ENCODE measurements around the gene SUGCT.

SUGCT gene

DNA sequence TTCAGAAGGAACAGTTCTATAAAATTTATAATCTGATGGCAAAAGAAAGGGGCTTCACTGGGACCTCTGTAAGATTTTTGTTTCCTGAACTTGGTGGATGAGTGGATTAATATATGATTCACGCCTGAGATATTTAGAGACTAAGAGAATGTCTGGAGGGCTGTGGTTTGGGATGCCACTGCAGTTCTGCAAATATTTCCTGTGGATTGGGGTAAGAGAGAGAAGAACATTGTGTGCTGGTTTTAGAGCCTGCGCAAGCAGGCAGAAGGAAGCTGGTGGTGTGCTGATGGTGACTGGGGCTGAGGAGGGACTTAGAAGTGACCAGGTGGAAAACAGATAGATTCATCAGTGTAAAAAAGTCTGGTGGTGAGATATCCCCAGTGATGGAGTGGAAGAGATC, 87.0 kb downstream of the SUGCT start:
- Histone ChIP-seq H3K9me3 (ENCODE audit: severe bottlenecking) (no peaks in the 10 kb centered on the region), H3K27ac (no peak overlapping the region), H3K36me3 (no peaks in the 10 kb centered on the region), H3K27me3 (ENCODE audit: insufficient read depth, low read depth, severe bottlenecking) (no peaks in the 10 kb centered on the region), H3K4me3 (ENCODE audit: low read depth, low read length) (no peak overlapping the region)
- no peak for TF ChIP-seq CTCF (IDR thresholded peaks at IDR 0.05; ENCODE audit: low read depth, low read length)
- DNase-seq, result no peak

DNA sequence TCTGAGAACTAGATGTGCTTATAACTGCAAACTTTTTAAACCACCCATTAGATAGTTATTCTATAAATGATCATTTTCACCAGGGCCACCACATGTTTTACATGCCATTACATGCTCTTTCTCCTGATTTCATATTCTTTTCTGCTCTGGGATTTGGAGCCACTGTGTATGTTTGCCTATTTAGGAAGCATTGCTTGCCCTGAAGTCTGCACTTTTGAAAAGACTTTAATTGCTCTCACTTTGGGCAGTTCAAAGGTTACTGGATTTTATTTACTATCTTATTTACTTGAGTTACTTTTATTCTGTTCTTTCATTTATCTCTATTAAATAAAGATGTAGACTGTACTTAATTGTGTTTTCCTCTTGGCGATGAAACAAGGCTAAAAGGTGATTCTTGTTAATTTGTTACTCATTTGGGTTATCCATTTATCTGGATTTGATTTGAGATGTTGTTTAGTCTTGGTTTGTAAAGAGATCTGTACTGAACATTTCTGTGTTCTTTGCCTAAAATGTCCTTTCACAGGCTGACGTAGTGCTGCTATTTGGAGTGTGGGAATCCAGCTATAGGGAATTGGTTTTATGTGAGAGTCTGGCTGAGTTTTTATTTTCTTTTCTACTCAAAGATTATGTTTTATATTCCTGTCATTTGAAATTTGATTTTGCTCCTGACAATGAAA, 88.8 kb downstream of the SUGCT start:
- Histone ChIP-seq H3K27ac (no peak overlapping the region), H3K9me3 (ENCODE audit: severe bottlenecking) (no peaks in the 10 kb centered on the region), H3K4me3 (ENCODE audit: low read depth, low read length) (no peak overlapping the region), H3K27me3 (ENCODE audit: insufficient read depth, low read depth, severe bottlenecking) (no peaks in the 10 kb centered on the region), H3K36me3 (no peaks in the 10 kb centered on the region)
- no peak for DNase-seq
- TF ChIP-seq CTCF (IDR thresholded peaks at IDR 0.05; ENCODE audit: low read depth, low read length), result no peak

GRCh38 chr7:40230101-40230500, 95.3 kb downstream of the SUGCT start:
- Histone ChIP-seq H3K4me3 (ENCODE audit: low read depth, low read length) (no peak overlapping the region), H3K27ac (no peak overlapping the region), H3K9me3 (ENCODE audit: severe bottlenecking) (no peaks in the 10 kb centered on the region), H3K36me3 (no peaks in the 10 kb centered on the region), H3K27me3 (ENCODE audit: insufficient read depth, low read depth, severe bottlenecking) (no peaks in the 10 kb centered on the region)
- no peak for TF ChIP-seq CTCF (IDR thresholded peaks at IDR 0.05; ENCODE audit: low read depth, low read length)
- no peak for DNase-seq

GRCh38 chr7:40231796-40232195, 97.0 kb downstream of the SUGCT start:
- H3K36me3 ChIP-seq, result no peaks in the 10 kb centered on the region
- no peaks in the 10 kb centered on the region for H3K27me3 ChIP-seq (ENCODE audit: insufficient read depth, low read depth, severe bottlenecking)
- no peak for TF ChIP-seq CTCF (IDR thresholded peaks at IDR 0.05; ENCODE audit: low read depth, low read length)
- no peak overlapping the region for H3K27ac ChIP-seq
- H3K9me3 ChIP-seq (ENCODE audit: severe bottlenecking), result no peaks in the 10 kb centered on the region
- H3K4me3 ChIP-seq (ENCODE audit: low read depth, low read length), result no peak overlapping the region
- DNase-seq, result peak; percentile 58

DNA sequence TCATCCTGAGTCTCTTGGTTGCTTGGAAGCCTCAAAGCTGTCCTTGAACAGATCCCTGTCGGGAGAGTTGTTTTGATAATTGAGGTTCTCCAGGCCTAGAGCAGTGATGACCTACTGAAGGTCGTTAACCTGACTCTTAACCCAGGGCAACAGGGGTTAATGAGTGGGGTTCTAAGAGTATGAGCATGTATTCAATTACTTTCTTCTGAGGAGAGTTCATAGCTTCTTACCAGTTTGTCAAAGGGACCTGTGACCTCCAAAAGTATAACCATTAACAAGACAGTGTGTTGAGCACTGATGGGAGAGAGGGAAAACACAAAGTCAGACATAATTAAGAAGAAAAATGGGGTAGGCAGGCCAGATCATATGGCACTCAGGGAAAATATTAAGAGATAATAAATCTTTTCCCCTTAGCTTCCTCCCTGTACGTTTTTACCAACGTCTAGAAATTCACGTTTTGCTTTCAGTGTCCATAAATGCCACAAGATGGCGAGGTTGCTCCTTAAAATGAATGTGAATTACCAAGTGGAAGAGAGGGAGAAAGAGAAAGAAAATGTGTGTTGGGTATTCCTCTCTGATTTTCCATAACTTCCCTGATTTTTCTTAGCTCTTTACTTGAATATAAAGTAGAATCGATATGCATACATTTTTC, 97.6 kb downstream of the SUGCT start:
- no peaks in the 10 kb centered on the region for H3K27me3 ChIP-seq (ENCODE audit: insufficient read depth, low read depth, severe bottlenecking)
- DNase-seq, result peak; percentile 20
- H3K27ac ChIP-seq, result no peak overlapping the region
- H3K36me3 ChIP-seq, result no peaks in the 10 kb centered on the region
- no peak overlapping the region for H3K4me3 ChIP-seq (ENCODE audit: low read depth, low read length)
- no peaks in the 10 kb centered on the region for H3K9me3 ChIP-seq (ENCODE audit: severe bottlenecking)
- TF ChIP-seq CTCF (IDR thresholded peaks at IDR 0.05; ENCODE audit: low read depth, low read length), result peak; percentile 30; the same call in 1 of the 2 replicates

Measured in WERI-Rb-1 (cell line).